ENCODE results near the gene CACNG7.

Gene CACNG7

DNA sequence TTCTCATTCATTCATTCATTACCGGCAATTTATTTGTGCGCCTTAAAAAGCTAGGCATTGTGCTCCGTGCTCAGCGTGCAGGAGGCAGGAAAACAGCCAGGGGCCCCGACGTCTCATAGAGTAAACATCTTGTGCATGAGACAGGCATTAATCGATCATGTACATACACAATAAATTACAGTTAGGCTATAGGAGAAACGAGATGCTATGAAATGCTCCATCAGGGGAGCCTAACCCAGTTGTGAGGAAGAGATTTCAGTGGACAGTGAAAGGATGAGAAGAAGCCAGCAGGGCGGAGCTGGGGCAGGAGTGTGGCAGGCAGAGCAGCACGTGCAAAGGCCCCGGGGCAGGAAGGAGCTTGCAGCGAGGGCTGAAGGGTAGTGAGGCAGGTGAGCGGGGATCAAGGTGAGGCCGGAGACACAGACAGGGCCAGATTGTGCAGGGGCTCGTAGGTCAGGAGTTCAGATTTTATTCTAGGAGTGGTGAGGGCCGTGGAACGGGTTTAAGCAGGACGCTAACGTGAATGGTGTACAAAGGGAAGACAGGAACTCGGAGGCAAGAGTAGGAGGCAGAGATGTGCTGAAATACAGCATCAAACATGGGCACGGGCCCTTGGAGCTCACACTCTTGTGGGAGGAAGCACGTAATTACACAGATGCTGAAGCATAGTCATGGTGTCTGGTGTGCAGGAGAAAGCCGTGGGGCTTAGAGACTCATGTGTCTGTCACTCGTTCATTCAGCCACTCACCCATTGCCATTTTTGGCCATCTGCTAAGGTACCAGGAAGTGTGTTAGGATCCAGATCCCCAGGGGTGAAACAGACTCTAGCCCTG, 74.6 kb downstream of the CACNG7 start:
- DNase-seq: no peak

DNA sequence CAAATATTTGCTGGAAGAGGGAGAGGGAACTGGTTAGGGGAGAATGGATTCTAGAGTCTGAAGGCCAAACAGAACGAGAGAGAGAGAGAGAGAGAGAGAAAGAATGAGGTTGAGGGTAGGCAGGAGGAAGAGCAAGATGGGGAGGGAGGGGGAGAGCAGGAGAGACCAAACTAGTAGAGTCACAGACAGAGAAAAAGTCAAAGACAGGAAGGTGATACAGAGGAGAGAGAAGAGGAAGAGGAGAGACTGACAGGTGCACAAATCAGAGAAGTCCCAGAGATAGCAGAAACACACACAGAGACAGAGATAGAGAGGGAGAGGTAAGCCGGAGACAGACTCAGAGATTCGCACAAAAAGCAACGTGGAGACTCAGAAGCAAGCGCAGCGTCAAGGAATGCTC, 76.8 kb downstream of the CACNG7 start:
- no peak for DNase-seq

DNA sequence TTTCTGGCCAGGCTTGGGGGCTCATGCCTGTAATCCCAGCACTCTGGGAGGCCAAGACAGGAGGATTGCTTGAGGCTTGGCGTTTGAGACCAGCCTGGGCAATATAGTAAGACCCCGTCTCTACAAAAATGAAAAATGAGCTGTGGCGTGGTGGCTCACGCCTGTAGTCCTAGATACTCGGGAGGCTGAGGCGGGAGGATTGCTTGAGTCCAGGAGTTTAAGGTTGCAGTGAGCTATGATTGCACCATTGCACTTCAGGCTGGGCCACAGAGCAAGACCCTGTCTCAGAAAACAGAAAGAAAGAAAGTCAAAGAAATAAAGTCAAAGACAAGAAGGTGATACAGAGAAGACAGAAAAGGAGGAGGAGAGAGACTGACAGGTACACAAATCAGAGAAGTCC, 79.9 kb downstream of the CACNG7 start:
- no peak for DNase-seq

DNA sequence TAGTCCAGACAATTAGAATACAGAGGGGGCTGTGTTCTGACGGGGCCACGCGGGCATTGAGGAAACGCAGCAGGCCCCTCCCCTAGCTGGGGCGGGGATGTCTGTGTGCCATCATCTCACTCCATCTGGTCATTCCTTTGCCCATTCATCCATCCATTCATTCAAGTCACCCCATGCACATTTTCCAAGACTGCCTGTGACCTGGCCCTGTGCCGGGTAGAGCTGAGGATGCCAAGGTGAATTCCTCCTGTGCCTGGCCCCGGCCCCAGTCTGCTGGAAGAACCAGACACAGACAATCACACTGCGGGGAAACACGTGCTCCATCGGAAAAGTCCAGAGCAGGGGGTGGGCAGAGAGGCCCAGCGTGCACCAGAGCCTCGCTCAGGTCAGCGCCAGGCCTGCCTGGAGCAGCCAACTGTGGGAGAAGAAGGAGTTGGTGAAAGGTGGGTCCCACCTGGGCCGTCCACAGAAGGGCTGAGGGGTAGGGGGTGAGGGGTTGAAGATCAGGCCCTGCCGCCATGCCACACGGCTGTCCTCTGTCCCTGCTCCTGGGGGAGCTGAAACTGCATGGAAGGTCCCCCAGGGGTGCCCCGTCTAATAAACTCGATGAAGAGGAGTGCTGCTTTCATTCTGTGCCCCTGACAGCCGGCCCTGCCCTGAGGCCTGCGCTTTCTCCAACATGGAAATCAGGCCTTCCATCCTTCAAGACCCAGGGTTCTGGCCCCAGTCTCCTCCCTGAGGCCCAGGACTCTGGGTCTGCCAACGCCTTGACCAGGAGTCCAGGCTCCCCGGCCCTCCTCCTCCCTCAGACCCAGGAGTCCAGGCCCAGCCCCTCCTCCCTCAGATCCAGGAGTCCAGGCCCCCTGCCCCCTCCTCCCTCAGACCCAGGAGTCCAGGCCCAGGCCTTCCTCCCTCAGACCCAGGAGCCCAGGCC, 80.8 kb downstream of the CACNG7 start:
- no peak for DNase-seq

DNA sequence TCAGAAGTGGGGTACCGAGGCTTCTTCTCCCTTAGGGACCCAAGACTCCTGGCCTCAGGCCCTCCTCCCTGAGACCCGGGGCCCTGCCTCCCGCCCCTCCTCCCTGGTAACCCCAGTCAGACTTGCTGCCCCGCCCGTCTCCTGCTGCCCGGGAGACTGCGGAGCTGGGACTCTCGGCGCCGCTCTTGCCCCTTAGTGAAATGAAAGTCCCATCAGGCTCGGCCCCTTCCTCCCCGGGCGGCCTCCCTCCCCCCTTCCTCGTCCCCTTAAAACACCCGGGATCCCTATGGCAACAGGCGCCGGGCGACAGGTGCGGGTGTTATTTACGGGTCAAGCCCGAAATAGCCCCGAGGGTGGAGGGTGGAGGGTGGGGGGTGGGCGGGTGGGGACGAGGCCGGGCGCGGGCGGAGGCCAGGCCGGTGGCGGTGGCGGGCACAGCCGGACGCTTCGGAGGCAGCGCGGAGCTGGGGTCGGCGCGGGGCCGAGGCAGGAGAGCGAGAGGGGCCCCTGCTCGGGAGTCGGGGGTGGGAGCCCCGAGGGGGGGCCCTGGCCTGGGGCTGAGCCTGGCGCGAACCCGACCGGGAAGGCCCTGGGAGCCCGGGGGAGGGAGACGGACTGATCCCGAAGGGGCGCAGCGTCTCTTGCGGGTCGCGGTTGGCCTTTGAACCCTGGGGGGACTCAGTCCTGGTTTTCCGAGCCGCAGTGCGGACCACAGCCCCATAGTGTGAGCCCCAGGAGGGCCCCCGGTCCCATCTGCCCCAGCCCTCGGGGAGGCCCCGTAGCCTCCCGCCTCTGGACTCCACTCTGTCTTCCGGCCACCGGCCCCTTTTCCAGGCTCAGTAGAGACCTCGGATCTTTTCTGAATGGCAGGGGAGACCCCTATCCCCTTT, 82.4 kb downstream of the CACNG7 start, which contains the start of gene CACNG6:
Gene CACNG6 (plus strand): TSS at position 414 of the 890 bp plus-strand sequence. CDS start 1,241 bp downstream, outside the sequence.
- DNase-seq: no peak

DNA sequence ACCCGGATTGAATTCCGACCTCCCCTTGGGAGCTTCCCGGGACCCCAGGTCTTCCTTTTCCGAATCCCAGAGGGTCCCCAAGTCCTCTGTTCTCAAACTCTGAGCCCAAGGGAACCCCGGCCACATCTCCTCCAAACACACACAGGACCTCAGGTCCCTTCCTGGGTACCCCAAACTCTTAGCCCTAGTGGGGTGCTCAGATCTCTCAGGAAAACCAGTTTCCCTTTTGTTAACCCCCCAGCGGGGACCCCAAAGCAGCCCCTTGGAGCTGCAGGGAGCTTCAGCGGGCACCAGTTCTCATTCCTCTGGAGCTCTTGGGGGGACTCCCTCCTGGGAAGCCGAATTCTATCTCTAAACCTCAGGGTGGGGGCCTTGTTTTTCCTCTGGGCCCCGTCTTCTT, 83.1 kb downstream of the CACNG7 start:
- DNase-seq: no peak

DNA sequence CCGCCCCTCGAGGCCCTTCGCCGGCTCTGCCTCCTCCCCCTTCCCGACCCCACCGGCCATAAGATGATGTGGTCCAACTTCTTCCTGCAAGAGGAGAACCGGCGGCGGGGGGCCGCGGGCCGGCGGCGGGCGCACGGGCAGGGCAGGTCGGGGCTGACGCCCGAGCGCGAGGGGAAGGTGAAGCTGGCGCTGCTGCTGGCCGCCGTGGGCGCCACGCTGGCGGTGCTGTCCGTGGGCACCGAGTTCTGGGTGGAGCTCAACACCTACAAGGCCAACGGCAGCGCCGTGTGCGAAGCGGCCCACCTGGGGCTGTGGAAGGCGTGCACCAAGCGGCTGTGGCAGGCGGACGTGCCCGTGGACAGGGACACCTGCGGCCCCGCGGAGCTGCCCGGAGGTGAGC, 83.7 kb downstream of the CACNG7 start:
- no peak for DNase-seq

DNA sequence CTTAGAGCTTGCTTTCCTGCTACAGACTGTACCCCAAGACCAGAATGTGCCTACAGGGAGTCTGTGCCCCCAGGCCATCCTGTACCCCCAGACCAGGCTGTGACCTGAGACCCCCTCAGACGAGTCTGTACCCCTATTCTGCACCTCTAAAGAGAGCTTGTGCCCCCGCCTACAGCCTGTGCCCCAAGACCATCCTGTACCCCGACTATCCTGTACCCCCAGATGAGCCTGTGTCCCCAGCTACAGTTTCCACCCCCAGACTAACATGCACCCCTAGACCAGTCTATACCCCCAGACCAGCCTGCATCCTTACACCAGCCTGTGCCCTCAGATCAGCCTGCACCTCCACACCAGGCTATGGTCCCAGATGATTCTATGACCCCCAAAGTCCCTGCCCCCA, 84.4 kb downstream of the CACNG7 start:
- no peak for DNase-seq

All from central memory CD4-positive, alpha-beta T cell (primary cell).